HG02840 (cell line): Measurements from ENCODE around the gene PPP1R1C.
"Not testable (repeated sequence)": the region's sequence is repeated elsewhere in the genome, so short reads cannot be mapped to it uniquely, and the experiment has no call there.

Experiments
- ATAC-seq: cut with Tn5 transposase; IDR thresholded peaks from one replicate; pipeline ENCODE4 v1.9.1; 2021; ENCODE audit warnings: mild to moderate bottlenecking, moderate library complexity, moderate number of reproducible peaks; ENCODE audit not compliant: unreplicated experiment, low FRiP score

Gene PPP1R1C

DNA sequence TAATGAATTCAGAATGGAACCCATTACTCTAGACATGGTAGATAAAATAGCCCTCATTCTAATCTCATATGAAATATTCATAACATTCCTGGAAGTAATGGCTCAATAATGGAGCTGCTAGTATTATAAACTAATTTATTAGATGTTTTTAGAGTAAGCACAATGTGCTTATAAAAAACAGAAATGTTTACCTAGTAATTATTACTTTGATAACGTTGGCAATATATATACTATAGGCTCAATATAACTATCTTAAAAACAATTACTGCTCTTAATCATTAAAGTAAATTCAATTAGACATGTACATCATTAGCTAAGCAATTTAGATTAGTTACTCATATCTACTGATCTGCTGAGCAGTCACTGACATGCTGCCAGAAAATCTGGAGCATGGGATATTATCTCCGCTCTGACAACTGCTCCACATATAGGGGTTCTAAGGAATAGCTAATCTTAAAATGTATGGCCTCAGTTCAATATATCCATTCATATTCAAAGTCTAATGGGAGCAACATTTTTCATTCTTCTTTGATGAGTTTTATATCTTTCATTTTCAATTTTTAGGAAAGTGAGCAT lies 19.4 kb downstream of the PPP1R1C start:
- ATAC-seq, result no peak

DNA sequence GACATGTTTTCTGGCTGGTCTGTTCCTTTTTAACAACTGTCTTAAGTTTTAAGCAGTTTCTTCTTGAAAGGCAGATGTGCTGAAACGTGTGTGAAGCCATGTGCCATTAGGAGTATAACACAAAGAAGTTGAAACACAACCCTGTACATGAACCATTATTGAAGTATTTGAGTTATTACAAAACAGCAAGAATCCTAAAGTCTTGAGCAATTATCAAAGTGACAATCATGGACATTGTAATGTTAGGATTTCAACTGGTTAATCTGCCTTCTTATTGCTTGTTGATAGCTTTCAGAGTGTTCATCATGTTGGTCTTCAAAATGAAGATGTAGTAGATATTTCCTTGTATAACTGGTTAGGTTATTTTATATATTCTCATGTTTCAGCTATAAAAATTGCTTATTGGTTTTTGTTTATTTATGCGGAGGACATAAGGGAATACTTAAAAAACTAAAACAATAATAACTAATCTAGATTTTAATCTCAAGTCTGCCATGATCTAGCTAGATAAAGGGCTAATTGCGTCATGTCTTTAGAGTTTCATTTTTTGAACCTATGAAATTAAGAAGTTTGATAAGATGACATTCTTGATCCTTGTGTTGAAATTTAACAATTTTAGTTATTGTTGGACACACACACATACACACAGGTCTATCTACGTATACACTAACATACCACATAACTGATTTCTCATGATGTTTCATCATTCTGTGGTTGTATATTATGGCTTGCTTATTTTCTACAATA lies 21.1 kb downstream of the PPP1R1C start:
- no peak for ATAC-seq

DNA sequence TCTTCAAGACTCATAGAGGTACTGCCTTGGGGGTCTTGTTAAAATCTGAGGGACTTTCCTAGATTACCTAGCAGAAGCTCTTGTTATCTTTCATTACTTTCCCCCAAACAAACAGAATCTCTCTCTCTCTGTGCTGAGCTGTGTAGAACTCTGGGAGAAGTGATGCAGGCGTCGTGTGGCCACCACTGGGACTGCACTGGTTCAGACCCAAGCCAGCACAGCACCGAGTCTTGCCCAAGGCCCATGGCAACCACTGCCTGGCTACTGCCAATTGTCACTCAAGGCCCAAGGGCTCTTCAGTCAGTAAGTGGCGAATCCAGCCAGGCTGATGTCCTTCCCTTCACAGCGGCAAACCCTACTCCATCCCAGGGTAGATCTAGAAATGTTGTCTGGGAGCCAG lies 28.6 kb downstream of the PPP1R1C start:
- ATAC-seq, result no peak

DNA sequence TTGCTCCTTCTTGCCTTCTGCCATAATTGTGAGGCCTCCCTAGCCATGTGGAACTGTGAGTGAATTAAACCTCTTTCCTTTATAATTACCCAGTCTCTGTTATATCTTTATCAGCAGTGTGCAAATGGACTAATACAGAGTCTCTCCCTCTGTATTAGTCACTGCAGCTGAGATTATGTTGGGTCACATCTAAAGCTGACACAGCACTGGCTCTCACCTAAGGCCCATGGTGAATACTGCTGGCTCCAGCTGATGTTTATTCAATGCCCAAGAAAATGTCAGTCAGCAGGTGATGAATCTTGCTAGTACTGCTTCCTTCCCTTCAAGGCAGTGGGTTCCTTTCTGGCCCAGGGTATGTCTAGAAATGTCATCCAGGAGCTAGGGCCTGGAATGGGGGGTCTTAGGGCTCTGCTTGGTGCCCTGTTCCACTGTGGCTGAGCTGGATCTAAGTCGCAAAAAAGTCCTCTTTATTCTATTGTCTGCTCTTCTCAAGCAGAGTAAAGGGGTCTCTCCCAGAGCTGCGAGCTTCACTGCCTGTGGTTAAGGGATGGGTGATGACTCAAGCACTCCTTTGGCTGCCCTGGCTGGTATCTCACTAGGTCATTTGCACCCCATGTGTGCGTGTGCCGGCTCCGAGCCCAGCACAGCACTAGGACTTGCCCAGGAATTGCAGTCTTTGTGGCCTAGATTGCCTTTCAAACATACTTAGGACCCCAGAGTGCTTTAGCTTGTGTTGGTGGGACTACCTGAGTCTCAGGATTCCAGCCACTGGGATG lies 29.9 kb downstream of the PPP1R1C start:
- ATAC-seq, result no peak

DNA sequence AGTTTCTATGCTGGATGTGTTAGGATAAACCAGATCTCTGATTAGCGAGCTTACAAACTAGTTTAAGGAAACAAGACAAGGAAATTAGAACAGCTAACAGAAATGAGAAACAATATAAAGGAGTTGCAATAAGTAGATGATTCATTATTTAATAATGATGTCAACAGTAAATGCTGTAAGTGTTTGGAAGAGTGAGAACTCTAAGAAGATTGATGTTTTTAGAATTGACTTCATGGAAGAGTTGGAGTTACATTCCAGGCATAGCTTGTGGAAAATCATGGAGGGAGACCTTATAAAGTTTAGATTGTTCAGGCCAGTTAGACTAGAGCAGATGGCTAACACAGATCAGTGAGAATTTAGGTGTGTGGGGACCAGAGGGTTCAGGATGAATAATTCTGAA lies 32.6 kb downstream of the PPP1R1C start:
- ATAC-seq, result no peak

DNA sequence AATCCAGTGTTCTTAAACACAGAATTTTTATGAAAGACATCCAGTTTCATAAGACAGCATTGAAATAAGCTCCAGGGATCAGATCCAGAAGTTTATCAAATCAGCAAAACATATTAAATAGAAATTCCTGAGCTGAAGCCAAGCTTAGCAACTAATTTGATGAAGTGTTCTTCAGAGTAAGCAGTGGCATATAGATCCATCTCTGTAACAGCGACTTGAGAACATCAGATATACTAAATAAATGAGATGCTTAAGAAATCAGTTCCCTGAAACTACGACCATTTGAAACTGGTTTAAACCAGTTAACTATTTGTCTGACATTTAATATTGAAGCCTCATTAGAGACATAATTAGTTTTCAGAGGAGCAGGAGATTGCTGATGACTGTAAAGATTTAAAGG lies 34.1 kb downstream of the PPP1R1C start:
- ATAC-seq, result no peak

DNA sequence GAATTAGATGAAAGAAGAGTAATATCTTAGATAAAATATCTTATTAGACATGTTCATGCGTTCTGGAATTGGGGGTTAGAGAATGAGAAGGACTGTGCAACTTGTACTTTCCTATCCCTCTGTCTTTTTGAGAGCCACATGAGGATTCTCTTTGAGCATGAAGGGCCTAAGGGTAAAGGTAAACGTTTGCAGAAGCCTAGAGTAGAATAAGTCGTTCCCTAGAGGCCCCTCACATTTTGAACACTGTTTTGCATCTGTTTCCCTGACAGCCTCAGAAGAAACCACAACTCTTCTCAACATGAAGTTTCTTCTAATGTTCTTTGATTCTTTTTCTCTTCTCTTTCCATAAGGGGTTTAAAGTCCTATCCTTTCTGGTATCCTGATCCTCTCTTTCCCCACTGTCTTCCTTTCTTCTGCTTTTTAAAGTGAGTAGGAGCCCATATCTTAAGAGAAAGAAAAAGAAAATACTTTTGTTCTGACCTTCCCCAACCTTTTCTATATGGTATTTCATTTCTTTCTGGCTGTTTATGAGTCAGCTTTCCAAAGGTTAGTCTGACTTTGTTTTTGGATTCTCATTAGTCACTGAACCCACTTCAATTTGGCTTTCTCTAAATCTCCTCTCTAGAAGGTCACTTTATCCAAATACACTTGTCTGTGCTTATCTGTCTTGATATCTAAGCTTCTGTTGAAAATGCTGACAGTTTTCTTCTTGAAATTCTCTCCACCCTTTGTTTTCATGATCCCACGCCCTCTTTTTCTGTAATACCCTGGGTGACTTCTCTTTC lies 34.8 kb downstream of the PPP1R1C start:
- no peak for ATAC-seq

DNA sequence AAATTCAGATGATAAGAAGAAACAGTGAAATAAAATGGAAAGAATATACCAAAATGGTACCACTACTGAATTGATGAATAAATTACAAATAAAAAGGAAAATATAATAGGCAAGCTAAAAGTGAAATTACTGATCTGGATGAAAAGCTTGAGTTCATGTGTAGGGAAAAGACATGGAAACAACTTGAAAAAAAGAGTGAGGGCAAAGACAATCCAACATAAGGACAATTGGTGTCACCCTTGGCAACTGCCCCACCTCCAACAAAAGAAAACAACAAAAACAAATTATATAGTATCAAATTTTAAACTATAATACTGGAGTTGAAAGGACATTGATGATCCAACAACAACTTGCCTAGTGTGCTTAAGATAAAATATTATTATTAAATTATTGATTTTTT lies 37.6 kb downstream of the PPP1R1C start:
- ATAC-seq, result no peak

DNA sequence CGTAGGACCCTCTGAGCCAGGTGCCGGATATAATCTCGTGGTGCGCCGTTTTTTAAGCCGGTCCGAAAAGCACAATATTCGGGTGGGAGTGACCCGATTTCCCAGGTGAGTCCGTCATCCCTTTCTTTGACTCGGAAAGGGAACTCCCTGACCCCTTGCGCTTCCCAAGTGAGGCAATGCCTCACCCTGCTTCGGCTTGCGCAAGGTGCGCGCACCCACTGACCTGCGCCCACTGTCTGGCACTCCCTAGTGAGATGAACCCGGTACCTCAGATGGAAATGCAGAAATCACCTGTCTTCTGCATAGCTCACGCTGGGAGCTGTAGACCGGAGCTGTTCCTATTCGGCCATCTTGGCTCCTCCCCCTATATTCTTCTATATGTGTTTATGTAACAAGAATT lies 45.2 kb downstream of the PPP1R1C start:
- ATAC-seq, result not testable (repeated sequence)

DNA sequence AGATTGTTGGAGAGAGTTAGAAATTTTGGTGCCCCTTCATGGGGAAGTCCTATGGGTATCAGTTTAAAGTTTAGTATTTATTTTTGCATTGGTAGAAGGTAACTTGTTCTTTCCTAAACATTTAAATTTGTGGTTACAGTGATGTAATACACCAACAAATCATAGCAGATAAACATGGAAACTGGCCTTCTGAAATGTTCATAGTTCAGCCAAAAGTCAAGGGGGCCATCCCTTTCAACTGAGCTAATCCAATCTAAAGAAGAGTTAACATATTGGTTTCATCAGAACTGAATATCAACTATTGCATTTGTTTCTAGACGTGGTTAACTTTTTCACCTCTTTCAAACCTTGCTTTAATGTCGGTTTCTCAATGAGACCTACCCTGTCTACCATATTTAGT lies 46.3 kb downstream of the PPP1R1C start:
- no peak for ATAC-seq

DNA sequence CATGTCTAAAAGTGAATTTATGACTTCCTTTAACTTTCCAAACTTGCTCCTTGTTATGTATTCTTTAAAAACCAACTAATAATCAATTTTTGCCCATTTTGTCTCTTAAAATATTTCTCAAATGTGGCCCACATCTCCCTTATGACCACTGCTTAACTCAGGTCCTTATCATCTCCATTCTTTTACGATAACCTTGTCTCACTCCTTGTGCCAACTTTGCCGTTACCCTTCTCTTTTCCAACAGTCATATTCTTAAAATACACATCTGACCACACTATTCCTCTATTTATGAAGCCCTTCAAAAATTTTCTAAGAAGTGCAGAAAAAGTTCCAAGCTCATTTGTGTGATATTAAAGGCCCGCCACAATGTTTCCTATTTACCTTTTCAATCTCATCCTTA lies 47.8 kb downstream of the PPP1R1C start:
- no peak for ATAC-seq

DNA sequence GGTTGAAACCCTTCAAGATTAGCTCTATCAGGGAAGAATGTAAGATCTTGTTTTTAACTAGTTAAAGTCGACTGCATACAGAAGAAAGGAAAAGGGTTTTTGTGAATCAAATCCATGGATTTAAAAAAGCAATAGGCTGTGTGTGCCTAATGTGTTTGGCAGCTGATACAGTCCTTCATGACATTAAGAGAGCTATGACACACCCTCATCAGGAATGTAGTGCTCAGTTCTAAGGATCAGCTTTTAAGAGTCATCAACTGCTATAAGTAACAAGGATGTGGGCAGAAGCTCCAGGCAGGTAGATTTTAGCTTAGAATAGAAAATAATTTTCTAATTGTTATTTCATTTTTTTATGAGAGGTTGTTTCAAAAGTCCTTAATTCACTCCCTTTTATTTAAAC lies 52.9 kb downstream of the PPP1R1C start:
- no peak for ATAC-seq

DNA sequence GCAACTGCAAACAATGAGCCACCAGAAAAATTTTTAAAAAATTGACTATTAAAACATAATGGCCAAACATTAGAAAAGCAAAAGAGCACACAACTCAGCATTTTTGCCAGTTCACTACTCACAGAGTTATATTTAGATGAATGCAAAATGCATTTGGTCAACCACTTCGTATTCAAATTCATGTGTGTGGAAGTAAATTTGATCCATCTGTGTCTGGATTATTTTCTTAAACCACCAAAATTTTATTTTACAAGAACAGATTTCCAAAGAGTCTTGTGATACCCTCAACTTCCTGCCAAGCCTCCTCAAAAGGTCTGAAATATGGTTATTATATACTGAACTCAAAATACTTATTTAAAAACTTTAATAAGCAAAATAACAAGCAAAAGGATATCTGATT lies 57.4 kb downstream of the PPP1R1C start:
- no peak for ATAC-seq

DNA sequence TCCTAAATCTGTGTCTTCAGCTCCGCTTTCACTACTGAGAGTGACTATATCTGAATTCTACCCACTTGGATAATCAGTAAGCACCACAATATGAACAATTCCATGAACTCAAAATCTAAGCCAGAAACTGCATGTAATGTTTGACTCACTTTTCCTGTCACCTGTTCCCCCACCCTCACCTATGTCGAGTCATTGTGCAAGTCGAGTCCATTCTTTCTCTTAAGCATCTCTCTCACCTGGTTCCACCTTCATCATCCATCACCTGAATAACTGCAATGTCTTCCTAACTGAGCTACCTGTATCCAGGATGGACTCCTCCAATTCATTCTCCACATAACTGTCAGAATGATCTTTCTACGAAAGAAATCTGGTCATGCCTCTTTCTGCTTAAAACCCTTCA lies 58.2 kb downstream of the PPP1R1C start:
- ATAC-seq, result no peak

DNA sequence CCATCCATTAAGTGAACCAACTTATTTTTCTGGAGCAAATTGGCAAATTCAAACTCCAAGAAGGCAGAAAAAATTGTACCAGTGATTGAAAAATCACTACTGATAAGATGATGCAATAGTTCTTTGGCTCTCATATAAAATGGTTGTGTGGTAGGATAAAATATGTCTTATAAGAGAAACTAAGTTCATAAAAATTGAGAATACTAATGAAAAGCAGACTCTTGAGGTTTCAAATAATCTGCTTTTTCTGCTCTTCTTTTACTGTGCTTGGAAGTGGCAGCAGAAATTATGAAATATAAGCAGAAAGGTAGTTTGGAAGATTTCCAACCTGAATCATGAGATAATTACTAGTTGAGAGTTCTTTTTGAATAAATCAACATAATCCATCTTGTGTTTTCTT lies 61.9 kb downstream of the PPP1R1C start:
- ATAC-seq, result no peak

DNA sequence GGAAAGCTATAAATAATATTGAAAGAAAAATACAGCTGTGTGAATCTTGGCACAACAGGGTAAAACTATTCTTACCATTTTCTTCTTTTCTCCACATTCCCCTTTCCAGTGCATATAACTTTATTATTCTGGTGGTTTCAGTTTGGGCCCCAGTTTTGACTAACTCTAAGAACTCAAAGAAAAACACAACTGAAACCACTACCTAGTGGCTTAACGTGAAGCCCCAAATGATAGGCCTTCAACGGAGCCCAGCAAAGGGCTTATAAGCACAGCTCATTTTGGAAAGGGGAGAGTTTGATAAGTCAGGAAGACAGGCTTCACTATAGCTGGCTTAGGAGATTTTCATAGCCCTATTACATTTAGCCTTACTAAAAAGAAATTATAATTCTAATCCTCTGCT lies 62.4 kb downstream of the PPP1R1C start:
- no peak for ATAC-seq

DNA sequence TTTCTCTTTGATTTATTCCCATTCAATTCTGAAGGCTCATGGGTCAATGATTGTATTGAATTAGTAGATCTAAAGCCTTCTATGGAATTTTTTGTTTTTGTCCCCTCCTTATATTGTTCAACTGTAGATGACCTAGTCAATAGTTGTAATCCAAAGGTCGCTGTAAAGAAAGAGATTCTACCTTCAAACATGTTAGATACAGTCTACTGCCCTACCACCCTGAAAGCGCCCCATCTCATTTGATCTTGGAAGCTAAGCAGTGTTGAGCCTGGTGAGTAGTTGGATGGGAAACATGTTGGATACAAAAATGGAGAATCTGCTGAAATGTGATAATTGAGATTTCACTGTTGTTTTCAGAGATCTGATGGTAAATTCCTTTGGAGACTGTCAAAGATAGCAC lies 63.0 kb downstream of the PPP1R1C start:
- ATAC-seq, result no peak

DNA sequence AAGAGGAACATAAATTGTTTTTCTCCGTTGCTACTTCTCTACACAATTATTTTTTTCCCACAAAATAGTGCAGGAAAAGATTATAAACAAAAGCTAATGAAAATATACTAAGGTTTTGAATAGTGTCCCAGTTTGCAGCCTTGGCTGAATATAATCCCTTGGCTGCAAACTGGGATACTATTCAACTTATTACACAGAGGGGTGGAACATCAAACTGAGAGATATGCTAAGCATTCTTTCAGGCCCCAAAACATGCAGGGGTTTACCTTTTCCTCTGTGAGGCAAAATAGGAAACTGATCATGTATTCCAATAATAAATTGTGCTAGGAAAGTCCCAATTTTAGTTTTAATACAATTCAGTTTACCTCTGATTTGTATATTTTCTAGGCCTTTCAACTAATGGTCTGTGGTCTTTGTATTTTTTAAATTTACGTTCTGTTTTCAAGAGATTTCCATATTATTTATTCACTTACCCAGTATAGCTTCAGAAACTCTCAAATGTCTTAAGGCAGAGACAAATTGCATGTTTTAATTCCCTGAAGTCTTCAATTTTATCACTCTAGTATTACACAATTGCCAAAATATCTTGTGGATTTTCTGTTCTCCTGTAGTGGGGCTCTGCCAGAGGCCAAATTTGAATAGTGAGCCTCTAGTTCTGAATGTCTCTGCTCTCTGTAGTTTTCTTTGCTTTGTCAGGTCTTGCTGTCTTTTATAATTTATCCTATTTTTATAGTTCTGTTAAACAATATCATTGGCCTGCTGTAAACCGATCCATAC lies 63.9 kb downstream of the PPP1R1C start:
- ATAC-seq, result no peak

DNA sequence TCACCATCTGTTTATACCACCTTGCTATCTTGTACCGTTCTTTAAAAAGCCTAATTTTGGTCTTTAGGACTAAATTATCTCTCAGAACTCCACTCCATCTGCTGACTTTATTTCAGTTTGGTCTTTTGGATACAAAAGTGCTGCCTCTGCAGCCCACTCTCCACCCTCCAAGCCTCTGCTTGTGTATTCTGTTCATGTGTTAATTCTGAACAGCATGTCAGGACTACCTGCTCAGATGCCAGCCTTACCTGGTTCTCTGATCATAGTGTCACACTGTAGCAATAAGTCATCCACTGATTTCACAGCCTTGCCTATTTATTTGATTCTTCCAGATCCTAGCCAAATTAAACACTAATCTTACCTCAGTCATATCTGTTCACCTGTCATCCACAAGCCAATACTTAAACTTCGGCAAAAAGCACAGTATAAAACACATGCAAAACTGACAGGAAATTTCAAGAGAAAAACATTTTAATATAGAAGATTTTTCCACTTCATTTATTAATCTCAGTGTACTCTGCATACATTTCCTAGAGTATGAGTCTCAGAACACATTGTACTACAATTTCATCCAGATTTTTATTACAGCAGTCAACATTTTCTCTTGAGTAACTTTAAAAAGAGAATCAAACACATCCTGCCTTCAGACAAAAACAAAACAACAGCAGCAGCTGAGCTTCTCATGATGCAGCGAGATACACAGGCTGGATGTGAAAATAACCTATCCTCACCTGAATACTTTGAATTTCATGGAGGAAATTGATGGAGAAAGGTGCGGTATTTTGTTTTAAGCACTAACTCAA lies 64.9 kb downstream of the PPP1R1C start:
- ATAC-seq, result no peak
